Measurements from ENCODE around the gene CGA. TPM values are rescaled to one million over a fixed set of nuclear protein-coding genes. Genes with fewer than 3 reads are reported as not detected.

CGA gene
- total and polyA plus RNA-seq, 7 donors = 0.03 to 3.8 (median 0.35) TPM; not detected in 3

DNA sequence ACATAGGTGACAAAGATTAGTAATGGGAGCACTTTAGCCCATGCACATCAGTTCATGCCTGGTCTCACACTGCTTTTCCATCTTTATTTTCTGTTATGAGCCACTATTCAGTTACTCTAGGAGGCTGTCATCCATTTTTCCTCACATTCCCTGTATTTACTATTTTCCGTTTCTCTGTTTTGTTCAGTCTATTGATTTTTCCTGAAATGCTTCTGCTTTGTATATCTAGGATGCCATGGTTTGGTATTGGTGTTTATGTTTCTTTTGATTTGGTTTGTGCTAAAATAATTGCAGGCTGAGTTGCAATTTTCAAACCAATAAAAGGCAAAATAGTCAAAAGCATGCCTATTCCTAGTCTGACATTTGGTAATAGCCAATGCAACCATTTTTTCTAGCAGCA lies 31.6 kb upstream of the CGA start:
- no peak overlapping the region for H3K27ac ChIP-seq
- intact Hi-C loops (cut with DNase I) = no loop called here
- H3K27me3 ChIP-seq (ENCODE audit: insufficient read depth in 3 of 3, low read length in 2 of 3) = peaks cover 0 to 22% (median 5%) of the 10 kb centered on the region in 3 donors
- H3K4me1 ChIP-seq = no peaks in the 10 kb centered on the region
- no peak overlapping the region for H3K4me3 ChIP-seq
- no peaks in the 10 kb centered on the region for H3K9me3 ChIP-seq
- DNase-seq (no peak), ATAC-seq (no peak)
- H3K36me3 ChIP-seq (ENCODE audit: insufficient read depth in 1 of 2, low read depth in 1 of 2) = no peaks in the 10 kb centered on the region
- TF ChIP-seq, protein P1, sequence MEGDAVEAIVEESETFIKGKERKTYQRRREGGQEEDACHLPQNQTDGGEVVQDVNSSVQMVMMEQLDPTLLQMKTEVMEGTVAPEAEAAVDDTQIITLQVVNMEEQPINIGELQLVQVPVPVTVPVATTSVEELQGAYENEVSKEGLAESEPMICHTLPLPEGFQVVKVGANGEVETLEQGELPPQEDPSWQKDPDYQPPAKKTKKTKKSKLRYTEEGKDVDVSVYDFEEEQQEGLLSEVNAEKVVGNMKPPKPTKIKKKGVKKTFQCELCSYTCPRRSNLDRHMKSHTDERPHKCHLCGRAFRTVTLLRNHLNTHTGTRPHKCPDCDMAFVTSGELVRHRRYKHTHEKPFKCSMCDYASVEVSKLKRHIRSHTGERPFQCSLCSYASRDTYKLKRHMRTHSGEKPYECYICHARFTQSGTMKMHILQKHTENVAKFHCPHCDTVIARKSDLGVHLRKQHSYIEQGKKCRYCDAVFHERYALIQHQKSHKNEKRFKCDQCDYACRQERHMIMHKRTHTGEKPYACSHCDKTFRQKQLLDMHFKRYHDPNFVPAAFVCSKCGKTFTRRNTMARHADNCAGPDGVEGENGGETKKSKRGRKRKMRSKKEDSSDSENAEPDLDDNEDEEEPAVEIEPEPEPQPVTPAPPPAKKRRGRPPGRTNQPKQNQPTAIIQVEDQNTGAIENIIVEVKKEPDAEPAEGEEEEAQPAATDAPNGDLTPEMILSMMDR (IDR thresholded peaks at IDR 0.05) = no peak
- WGBS, 3 donors = 35 to 90% (median 38%) methylated on average over 1 of the region's 1 CpG

DNA sequence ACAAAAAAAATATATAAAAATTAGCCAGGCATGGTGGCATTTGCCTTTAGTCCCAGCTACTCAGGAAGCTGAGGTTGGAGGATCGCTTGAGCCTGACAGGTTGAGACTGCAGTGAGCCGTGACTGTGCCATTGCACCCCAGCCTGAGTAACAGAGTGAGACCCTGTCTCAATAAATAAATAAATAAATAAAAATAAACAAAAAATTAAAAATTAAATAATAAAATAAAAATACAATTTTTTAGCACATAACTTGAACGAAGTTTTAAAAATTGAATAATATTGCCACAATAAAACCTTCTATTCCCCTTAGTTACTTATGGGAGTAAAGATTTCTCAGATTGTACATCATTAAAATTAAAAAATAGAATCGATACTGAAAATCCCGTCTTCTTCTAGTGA lies 29.2 kb upstream of the CGA start:
- intact Hi-C loops (cut with DNase I) = no loop called here
- Histone ChIP-seq H3K4me3 (no peak overlapping the region), H3K36me3 (ENCODE audit: insufficient read depth in 1 of 2, low read depth in 1 of 2) (no peaks in the 10 kb centered on the region), H3K27me3 (ENCODE audit: insufficient read depth in 3 of 3, low read length in 2 of 3) (peaks cover 0 to 22% (median 5%) of the 10 kb centered on the region in 3 donors), H3K27ac (no peak overlapping the region), H3K4me1 (no peaks in the 10 kb centered on the region), H3K9me3 (no peaks in the 10 kb centered on the region)
- 94 to 96% (median 96%) methylated on average over 5 of the region's 5 CpGs for WGBS, 3 donors
- ATAC-seq (no peak), DNase-seq (no peak)
- TF ChIP-seq, protein P1 (IDR thresholded peaks at IDR 0.05) = no peak

DNA sequence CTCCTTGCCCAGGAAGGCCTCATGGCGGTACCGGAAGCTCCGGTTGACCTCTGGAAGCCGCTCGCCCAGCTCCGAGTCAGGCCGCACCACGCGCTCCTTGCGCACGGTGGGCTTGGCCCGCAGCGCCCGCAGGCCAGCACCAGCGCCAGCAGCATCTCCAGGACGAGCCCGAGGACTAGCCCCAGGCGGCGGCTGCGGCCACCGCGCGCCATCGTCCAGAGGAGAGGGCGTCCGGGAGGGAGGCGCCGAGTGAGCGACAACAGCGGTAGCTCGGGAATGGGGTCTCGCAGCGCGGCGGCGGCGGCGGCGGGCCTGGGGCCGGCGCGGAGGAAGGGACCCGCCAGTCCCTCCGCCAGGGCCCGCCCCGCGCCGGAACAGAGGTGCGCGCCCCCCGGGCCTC lies 27.6 kb upstream of the CGA start:
- WGBS, 3 donors = 42 to 48% (median 44%) methylated on average over 27 to 51 of the region's 51 CpGs
- Histone ChIP-seq H3K36me3 (ENCODE audit: insufficient read depth in 1 of 2, low read depth in 1 of 2) (no peaks in the 10 kb centered on the region), H3K4me1 (no peaks in the 10 kb centered on the region), H3K27me3 (ENCODE audit: insufficient read depth in 3 of 3, low read length in 2 of 3) (peaks cover 0 to 22% (median 5%) of the 10 kb centered on the region in 3 donors), H3K9me3 (no peaks in the 10 kb centered on the region), H3K4me3 (no peak overlapping the region), H3K27ac (no peak overlapping the region)
- ATAC-seq (no peak), DNase-seq (no peak)
- TF ChIP-seq, protein P1 (IDR thresholded peaks at IDR 0.05) = no peak
- intact Hi-C loops (cut with DNase I) = no loop called here

DNA sequence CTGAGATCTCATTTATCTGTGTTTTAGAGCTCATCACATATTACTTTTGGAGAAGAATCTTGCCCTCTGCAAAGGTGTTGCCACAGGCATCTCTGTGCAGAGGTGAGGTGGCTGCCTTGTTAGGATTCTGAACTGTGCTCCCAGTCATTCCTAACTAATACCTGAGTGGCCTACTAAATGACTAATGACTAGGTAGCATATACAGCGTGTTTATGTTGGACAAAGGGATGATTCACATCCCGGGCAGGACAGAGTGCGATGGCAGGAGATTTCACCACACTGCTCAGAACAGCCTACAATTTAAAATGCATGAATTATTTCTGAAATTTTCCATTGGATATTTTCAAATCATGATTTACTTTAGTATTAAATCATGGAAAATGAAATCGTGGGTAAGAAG lies 23.1 kb upstream of the CGA start:
- TF ChIP-seq, protein P1 (IDR thresholded peaks at IDR 0.05) = no peak
- DNase-seq (no peak), ATAC-seq (no peak)
- 83 to 90% (median 85%) methylated on average over 4 of the region's 4 CpGs for WGBS, 3 donors
- H3K36me3 ChIP-seq (ENCODE audit: insufficient read depth in 1 of 2, low read depth in 1 of 2) = no peaks in the 10 kb centered on the region
- no peak overlapping the region for H3K4me3 ChIP-seq
- intact Hi-C loops (cut with DNase I) = no loop called here
- H3K4me1 ChIP-seq = no peaks in the 10 kb centered on the region
- H3K9me3 ChIP-seq = no peaks in the 10 kb centered on the region
- H3K27ac ChIP-seq = no peak overlapping the region
- peaks cover 0 to 13% (median 5%) of the 10 kb centered on the region in 3 donors for H3K27me3 ChIP-seq (ENCODE audit: insufficient read depth in 3 of 3, low read length in 2 of 3)

DNA sequence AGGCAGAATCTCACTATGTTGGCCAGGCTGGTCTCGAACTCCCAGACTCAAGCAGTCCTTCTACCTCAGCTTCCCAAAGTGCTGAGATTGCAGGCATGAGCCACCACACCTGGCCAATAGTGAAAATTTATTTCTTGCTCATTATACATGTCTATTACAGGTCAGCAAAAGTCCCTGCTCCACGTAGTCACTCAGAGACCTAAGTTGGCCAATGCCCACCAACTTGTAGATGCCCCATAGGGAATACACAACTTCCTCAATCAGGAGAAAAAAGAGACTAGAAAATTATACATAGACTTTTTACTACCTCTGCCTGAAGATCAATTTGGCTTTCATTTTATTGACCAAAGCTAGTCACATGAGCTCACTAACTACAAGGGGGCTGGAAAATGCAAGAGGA lies 22.0 kb upstream of the CGA start:
- H3K4me3 ChIP-seq = no peak overlapping the region
- no peak for ATAC-seq
- no peaks in the 10 kb centered on the region for H3K36me3 ChIP-seq (ENCODE audit: insufficient read depth in 1 of 2, low read depth in 1 of 2)
- no peak overlapping the region for H3K27ac ChIP-seq
- TF ChIP-seq, protein P1 (IDR thresholded peaks at IDR 0.05) = no peak
- no peaks in the 10 kb centered on the region for H3K9me3 ChIP-seq
- H3K27me3 ChIP-seq (ENCODE audit: insufficient read depth in 3 of 3, low read length in 2 of 3) = peaks cover 0 to 2% (median 0%) of the 10 kb centered on the region in 3 donors
- H3K4me1 ChIP-seq = no peaks in the 10 kb centered on the region
- DNase-seq = no peak
- WGBS, 3 donors = 71 to 76% (median 74%) methylated on average over 2 of the region's 2 CpGs
- intact Hi-C loops (cut with DNase I) = no loop called here
